KOPT-K1 (cell line): ENCODE data around the gene HMHB1.
"Not testable (repeated sequence)": the region's sequence is repeated elsewhere in the genome, so short reads cannot be mapped to it uniquely, and the experiment has no call there.

Experiments used
- H3K27ac ChIP-seq: fragments of 200-600 bp; sonication (generic); 2 replicates; pipeline ENCODE4 v1.5.1; 2016; ENCODE audit warnings: antibody characterized with exemption, mild to moderate bottlenecking, low read depth, low read length; ENCODE audit not compliant: poor library complexity, severe bottlenecking
- H3K36me3 ChIP-seq: fragments of 200-600 bp; sonication (generic); 2 replicates; pipeline ENCODE4 v1.5.1; 2017; ENCODE audit warnings: antibody characterized with exemption, mild to moderate bottlenecking, low read length, moderate library complexity; ENCODE audit not compliant: insufficient read depth
- H3K9me3 ChIP-seq: fragments of 200-600 bp; sonication (generic); 2 replicates; pipeline ENCODE4 v1.5.1; 2017; ENCODE audit warnings: antibody characterized with exemption, low read length, mild to moderate bottlenecking; ENCODE audit not compliant: insufficient read depth, poor library complexity, severe bottlenecking

Gene HMHB1

GRCh38 chr5:143790457-143791112 lies 21.4 kb upstream of the HMHB1 start:
- no peak overlapping the region for H3K27ac ChIP-seq
- no peaks in the 10 kb centered on the region for H3K36me3 ChIP-seq
- no peaks in the 10 kb centered on the region for H3K9me3 ChIP-seq

- Histone ChIP-seq H3K27ac (no peak overlapping the region), H3K36me3 (no peaks in the 10 kb centered on the region), H3K9me3 (no peaks in the 10 kb centered on the region)
Observed at GRCh38 chr5:143791848-143792731, 19.9 kb upstream of the HMHB1 start.

- H3K9me3 ChIP-seq: no peaks in the 10 kb centered on the region
- H3K27ac ChIP-seq: no peak overlapping the region
- no peaks in the 10 kb centered on the region for H3K36me3 ChIP-seq
Observed at GRCh38 chr5:143793249-143793648, 18.7 kb upstream of the HMHB1 start.

- Histone ChIP-seq H3K36me3 (no peaks in the 10 kb centered on the region), H3K27ac (no peak overlapping the region)
Observed at GRCh38 chr5:143796125-143796524, 15.8 kb upstream of the HMHB1 start.

GRCh38 chr5:143796753-143797152 lies 15.2 kb upstream of the HMHB1 start:
- no peak overlapping the region for H3K27ac ChIP-seq
- no peaks in the 10 kb centered on the region for H3K36me3 ChIP-seq
- no peaks in the 10 kb centered on the region for H3K9me3 ChIP-seq

More at GRCh38 chr5:143796125-143796524, 15.8 kb upstream of the HMHB1 start:
- H3K9me3 ChIP-seq: no peaks in the 10 kb centered on the region

GRCh38 chr5:143800715-143801114 lies 11.2 kb upstream of the HMHB1 start:
- Histone ChIP-seq H3K36me3 (no peaks in the 10 kb centered on the region), H3K27ac (no peak overlapping the region), H3K9me3 (no peaks in the 10 kb centered on the region)

GRCh38 chr5:143801252-143801939 lies 10.6 kb upstream of the HMHB1 start:
- Histone ChIP-seq H3K36me3 (no peaks in the 10 kb centered on the region), H3K9me3 (no peaks in the 10 kb centered on the region), H3K27ac (no peak overlapping the region)

GRCh38 chr5:143805861-143806260 lies 6.1 kb upstream of the HMHB1 start:
- Histone ChIP-seq H3K9me3 (no peaks in the 10 kb centered on the region), H3K27ac (no peak overlapping the region), H3K36me3 (no peaks in the 10 kb centered on the region)

GRCh38 chr5:143806579-143806978 lies 5.4 kb upstream of the HMHB1 start:
- Histone ChIP-seq H3K27ac (no peak overlapping the region), H3K9me3 (no peaks in the 10 kb centered on the region), H3K36me3 (no peaks in the 10 kb centered on the region)

- no peaks in the 10 kb centered on the region for H3K9me3 ChIP-seq
- no peak overlapping the region for H3K27ac ChIP-seq
- H3K36me3 ChIP-seq: no peaks in the 10 kb centered on the region
Observed at GRCh38 chr5:143807401-143807800, 4.6 kb upstream of the HMHB1 start.

GRCh38 chr5:143816370-143816769 lies 4.4 kb downstream of the HMHB1 start:
- not testable (repeated sequence) for H3K36me3 ChIP-seq, H3K27ac ChIP-seq, H3K9me3 ChIP-seq

- no peaks in the 10 kb centered on the region for H3K36me3 ChIP-seq
- no peaks in the 10 kb centered on the region for H3K9me3 ChIP-seq
- no peak overlapping the region for H3K27ac ChIP-seq
Observed at GRCh38 chr5:143819716-143820115, 7.8 kb downstream of the HMHB1 start.

GRCh38 chr5:143820451-143820850 lies 8.5 kb downstream of the HMHB1 start:
- Histone ChIP-seq H3K36me3 (no peaks in the 10 kb centered on the region), H3K27ac (no peak overlapping the region), H3K9me3 (no peaks in the 10 kb centered on the region)

GRCh38 chr5:143824851-143825720 lies 13.1 kb downstream of the HMHB1 start:
- Histone ChIP-seq H3K27ac (no peak overlapping the region), H3K9me3 (no peaks in the 10 kb centered on the region), H3K36me3 (no peaks in the 10 kb centered on the region)
